Glutamatergic neuron (in vitro differentiated cells): ENCODE data around the gene SNX9. TPM values are rescaled to one million over a fixed set of nuclear protein-coding genes. Genes with fewer than 3 reads are reported as not detected.

Experiments
- DNase-seq: peaks from one replicate; pipeline ENCODE4 v3.0.0; 2022
- H3K27ac Mint-ChIP-seq: one replicate; pipeline ENCODE4 v1.8.0; 2020; ENCODE audit warnings: mild to moderate bottlenecking, mixed read lengths, inconsistent platforms; ENCODE audit not compliant: unreplicated experiment
- H3K27me3 Mint-ChIP-seq: one replicate; pipeline ENCODE4 v1.8.0; 2020; ENCODE audit warnings: mild to moderate bottlenecking, moderate library complexity, mixed read lengths, inconsistent platforms; ENCODE audit not compliant: unreplicated experiment
- H3K36me3 Mint-ChIP-seq: one replicate; pipeline ENCODE4 v1.8.0; 2020; ENCODE audit warnings: mild to moderate bottlenecking, mixed read lengths, inconsistent platforms; ENCODE audit not compliant: unreplicated experiment
- H3K4me1 Mint-ChIP-seq: one replicate; pipeline ENCODE4 v1.8.0; 2020; ENCODE audit warnings: mild to moderate bottlenecking, low read depth, mixed read lengths, inconsistent platforms; ENCODE audit not compliant: unreplicated experiment
- H3K4me3 Mint-ChIP-seq: one replicate; pipeline ENCODE4 v1.8.0; 2020; ENCODE audit warnings: mild to moderate bottlenecking, mixed read lengths, inconsistent platforms; ENCODE audit not compliant: unreplicated experiment
- H3K9me3 Mint-ChIP-seq: one replicate; pipeline ENCODE4 v1.8.0; 2020; ENCODE audit warnings: mild to moderate bottlenecking, moderate library complexity, mixed read lengths, inconsistent platforms; ENCODE audit not compliant: unreplicated experiment
- CTCF ChIP-seq: fragments of 200-600 bp; sonication (generic); IDR thresholded peaks from one replicate; pipeline ENCODE4 v1.5.0; 2021; ENCODE audit not compliant: partially characterized antibody, unreplicated experiment
- total RNA-seq: library from RNA; stranded (reverse); fragmentation: NEBNext Ultra II Directional; extraction: Animal tissue kit (Norgen Biotek cat#: 25700); gene quantifications from one replicate; pipeline ENCODE4 v1.2.1, GENCODE V29; 2021; ENCODE audit not compliant: unreplicated experiment

The SNX9 gene
- total RNA-seq, 1 donor from 2014 or later: 45.7 TPM

- H3K36me3 Mint-ChIP-seq: peaks cover 4% of the 10 kb centered on the region
- H3K27me3 Mint-ChIP-seq: peaks cover 14% of the 10 kb centered on the region
- H3K4me3 Mint-ChIP-seq: no peak overlapping the region
- no peaks in the 10 kb centered on the region for H3K4me1 Mint-ChIP-seq
- H3K9me3 Mint-ChIP-seq: peaks cover 10% of the 10 kb centered on the region
- no peak overlapping the region for H3K27ac Mint-ChIP-seq
- no peak for TF ChIP-seq CTCF
- DNase-seq: no peak
Measured at GRCh38 chr6:157978021-157978783, 155.2 kb downstream of the SNX9 start.

GRCh38 chr6:157980288-157981131 lies 157.5 kb downstream of the SNX9 start:
- Mint-ChIP-seq H3K27ac (peak overlapping the region; percentile 55), H3K4me1 (peaks cover 5% of the 10 kb centered on the region), H3K9me3 (peaks cover 7% of the 10 kb centered on the region), H3K27me3 (peaks cover 13% of the 10 kb centered on the region), H3K4me3 (peak overlapping the region; percentile 76), H3K36me3 (no peaks in the 10 kb centered on the region)
- DNase-seq: no peak
- no peak for TF ChIP-seq CTCF

DNA sequence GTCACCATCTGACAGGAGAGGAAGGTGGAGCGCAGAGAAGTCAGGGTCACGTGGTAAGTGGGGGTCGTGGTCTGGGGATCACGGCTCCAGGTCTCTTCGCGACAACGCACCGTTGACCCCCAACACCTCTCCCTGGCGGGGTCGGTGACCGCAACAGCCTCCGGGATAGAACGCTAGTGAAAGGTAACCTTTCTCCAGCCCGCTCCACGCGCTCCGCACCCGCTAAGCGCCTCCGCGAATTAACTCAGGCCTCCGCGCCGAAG lies 158.0 kb downstream of the SNX9 start:
- H3K36me3 Mint-ChIP-seq: no peaks in the 10 kb centered on the region
- H3K27me3 Mint-ChIP-seq: peaks cover 12% of the 10 kb centered on the region
- H3K4me3 Mint-ChIP-seq: peak overlapping the region; percentile 76
- H3K9me3 Mint-ChIP-seq: peaks cover 7% of the 10 kb centered on the region
- no peak overlapping the region for H3K27ac Mint-ChIP-seq
- no peak for TF ChIP-seq CTCF
- DNase-seq: no peak
- peaks cover 8% of the 10 kb centered on the region for H3K4me1 Mint-ChIP-seq

DNA sequence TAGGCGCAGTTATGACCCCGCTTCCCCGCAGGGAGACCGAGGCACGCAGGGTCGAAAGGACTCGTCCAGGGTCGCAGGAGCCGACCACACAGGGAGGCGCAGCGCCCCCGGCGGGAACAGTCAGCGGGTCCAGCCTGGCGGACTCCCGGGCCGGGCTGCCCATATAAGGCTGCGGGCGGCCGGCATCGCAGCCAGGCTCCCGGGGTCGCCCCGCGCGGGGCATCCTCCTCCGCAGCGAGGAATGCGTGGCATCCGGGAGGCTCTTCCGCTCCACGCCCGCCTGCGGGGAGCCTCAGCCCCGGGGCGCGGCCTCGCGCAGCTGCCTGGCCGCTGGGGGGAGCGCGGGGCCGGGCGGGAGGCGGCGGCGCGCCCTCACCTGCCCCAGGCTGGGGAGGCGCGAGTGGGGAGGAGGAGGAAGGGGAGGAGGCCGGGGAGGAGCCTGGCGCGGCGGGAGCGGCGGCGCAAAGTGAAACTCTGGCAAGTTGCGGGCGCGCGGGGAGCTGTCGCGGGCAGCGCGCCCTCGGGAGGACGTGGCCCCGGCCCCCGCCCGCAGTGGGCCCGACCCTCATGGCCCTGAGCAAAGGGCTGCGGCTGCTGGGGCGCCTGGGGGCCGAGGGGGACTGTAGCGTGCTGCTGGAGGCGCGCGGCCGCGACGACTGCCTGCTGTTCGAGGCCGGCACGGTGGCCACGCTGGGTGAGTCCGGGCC lies 158.5 kb downstream of the SNX9 start, which contains the start of gene SYNJ2:
Gene SYNJ2, plus strand, starts transcription at position 469 of the 707 bp plus-strand sequence. Its CDS starts 99 bp downstream, at position 568.
- Mint-ChIP-seq H3K4me1 (peaks cover 8% of the 10 kb centered on the region), H3K9me3 (peaks cover 7% of the 10 kb centered on the region), H3K27ac (peak within 1 kb of the TSS; percentile 38), H3K36me3 (no peaks in the 10 kb centered on the region), H3K27me3 (peaks cover 12% of the 10 kb centered on the region), H3K4me3 (peak within 1 kb of the TSS; percentile 80)
- peak; percentile 39 for TF ChIP-seq CTCF
- DNase-seq: peak; percentile 85
